Activated CD8-positive, alpha-beta memory T cell treated with anti-CD3 and anti-CD28 coated beads for 1 hour (primary cell): ENCODE measurements around the gene NKD2.

Experiments used
- DNase-seq, 2 donors: peaks; one replicate each; pipeline ENCODE4 v3.0.0-alpha.2; 2020; ENCODE audit warnings: low read depth in 1 of 2; ENCODE audit errors: extremely low read depth in 1 of 2

The NKD2 gene

DNA sequence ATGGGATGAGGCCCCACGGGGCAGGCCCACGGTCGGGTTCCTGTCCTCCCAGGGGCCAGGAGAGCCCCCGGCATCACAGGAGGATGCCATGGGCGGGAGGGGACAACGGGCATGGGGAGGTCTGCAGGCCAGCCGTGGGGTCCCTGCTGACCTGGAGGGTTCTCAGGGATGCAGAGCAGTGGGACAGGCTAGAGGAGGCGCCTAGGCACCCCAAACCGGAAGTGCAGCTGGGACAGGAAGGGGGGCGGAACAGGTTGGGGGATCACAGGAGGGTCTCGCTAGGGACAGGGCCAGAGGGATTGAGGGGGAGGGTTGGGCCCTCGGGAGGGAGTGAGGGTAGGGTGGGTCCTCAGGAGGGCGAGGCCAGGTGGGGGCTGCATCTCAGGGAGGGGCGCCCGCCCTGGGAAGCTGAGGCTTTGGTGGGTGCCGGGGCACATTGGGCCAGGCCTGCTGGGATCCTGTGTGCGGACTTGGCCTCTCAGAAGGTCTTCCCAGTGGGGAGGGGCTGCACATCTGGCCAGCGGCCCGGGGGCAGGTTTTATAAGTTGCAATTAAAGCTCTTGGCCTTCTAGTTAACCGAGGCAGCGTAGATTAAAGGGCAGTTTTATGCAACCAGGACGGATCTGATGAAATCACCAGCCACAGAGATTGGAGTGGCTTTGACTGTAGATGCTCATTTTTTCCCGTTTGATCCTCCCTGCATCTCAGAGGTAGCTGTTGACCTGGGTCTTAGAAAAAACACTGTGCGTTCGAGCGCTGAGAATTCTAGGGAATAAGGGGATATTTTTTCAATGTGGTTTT lies 20.1 kb downstream of the NKD2 start:
- no peak for DNase-seq

DNA sequence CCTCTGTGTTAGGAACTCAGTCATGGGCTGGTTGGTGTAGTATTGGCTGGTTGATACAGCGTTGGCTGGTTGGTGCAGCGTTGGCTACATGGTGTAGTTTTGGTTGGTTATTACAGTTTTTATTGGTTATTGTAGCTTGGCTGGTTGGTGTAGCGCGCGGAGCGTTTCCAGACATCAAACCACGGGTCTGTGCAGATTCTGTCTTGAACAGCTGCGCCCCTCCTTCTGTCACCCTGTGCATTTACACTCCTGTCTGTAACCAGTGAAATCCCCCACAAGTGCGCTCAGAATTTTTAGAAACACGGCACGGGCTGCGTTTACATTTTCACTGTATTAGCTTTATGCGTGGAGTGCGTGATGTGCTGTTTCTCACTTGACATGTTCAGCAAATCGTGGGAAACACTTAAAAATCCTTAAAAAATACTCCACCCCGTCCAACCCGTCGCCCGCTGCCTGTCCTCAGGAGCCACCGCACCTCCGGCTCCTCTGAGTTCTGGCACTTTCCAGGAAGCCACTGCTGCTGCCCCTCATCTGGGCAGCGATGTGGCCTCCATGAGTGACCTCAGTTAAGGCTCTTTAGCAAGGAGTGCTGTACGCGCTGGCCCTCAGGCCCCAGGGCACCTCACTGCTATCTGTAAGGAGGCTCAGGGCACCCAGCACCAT lies 20.8 kb downstream of the NKD2 start:
- no peak for DNase-seq

DNA sequence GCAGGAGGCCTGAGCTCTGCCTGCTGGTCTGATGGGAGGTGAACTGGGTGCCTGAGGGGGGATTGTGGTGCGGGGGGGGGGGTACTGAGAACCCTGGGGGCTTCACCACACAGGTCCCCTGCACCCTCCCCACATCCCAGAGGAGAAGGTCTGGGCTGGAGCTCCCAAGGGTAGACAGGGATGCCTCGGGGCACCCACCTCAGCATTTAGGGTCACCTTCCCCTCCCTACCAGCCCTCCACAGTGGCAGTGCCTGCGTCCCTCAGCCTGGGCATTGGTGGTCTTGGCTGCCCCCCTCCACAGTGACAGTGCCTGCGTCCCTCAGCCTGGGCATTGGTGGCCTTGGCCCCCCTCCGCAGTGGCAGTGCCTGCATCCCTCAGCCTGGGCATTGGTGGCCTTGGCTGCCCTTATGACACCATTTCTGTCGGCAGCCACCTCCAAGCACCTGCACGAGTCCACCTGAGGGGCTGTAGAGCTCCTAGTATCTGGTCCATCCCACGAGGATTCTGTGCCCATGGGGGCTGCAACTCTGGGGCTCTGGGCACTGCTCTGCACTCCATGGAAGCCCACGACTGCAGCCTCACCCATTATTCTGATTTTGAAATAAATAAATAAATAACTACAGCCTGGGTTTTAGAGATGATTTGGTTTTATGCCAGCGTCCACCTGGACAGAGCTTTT lies 21.5 kb downstream of the NKD2 start:
- no peak for DNase-seq

DNA sequence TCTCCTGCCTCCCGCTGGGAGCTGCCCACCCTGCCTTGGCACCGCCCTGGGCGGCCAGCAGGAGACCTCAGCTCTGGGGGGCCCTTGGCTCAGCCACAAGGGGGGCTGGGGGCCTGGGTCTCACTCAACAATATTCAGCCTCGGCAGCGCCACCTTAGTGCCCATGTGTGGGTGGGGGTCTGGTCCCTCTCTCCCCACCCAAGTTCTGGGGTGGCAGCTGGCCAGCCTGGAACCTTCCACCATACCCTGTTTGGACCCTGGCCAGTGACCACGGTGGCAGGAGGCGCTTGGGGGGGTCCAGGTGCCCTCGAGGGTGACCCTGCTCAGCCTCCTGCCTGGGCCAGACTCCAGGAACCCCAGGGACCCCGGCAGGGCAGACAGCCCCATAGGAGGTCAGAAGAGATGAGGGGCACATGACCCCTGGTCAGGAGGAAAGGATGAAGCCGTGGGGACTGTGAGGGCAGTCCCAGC lies 22.2 kb downstream of the NKD2 start:
- DNase-seq: no peak

DNA sequence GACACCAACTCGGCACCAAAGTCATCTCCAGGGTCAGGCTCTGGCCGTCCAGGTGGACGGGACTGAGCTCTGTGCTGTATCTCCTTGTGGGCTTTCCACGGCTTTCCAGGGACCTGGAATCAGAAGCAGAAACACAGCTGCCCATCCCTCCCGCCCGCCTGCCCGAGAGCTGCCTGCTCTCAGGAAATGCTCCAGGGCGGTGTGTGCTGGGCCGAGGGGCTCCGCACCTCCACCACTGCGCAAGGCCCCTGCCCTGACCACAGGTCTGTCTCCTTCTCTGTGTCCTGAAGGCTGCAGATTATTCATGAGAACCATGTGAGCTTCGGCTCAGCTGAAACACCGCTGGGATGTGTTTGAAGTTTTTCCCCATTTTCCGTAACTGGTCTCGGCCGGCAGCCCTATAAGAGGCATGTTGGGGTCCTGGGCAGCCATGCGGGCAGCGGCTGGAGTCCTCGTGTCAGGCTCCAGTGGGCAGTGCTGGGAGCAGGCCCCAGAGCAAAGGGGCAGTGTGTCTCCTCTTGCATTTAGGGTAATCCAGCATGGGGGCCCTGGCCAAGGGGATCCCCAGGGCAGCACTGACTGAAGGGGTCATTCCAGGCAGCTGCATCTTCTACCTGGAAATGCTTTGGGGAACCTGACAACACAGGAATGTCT lies 22.8 kb downstream of the NKD2 start:
- DNase-seq: no peak

DNA sequence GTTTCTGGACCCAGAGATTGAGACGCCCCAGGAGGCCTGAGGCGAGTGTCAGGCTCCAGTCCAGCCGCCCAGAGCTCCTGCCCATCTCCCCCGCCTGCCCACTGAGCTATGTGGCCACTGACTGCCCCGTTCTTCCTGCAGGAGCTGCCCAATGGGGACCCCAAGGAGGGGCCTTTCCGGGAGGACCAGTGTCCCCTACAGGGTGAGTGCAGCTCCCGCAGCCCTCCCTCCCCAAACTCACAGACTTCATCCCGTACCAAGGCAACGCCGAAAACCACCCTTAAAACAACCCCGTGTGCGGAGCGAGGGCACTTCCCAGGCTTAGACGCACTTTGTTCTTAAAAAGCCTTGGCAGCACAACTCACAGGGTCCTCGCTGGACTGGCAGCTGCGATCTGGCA lies 23.4 kb downstream of the NKD2 start:
- DNase-seq: no peak

DNA sequence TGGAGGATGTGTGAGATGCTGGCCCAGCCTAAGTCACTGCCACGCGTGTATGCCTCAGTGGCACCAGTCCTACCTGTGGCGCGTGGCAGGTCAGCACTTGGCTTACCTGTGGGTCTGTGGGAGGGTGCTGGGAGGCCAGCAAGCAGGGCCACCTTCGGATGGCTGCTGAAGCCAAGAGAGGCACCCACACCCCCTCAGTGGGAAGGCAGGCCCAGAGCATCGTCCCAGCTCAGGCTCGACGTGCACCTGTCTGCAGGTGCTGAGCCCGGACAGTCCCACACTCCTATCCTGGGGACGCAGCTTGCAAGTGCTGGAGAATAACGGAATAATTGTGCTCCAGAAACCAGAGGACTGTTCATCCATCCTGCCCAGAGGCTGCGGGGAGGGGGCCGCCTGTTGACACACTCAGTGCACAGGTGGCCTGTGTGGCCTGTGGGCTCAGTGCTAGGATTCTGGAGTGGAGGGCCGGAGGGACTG lies 24.0 kb downstream of the NKD2 start:
- DNase-seq: no peak

DNA sequence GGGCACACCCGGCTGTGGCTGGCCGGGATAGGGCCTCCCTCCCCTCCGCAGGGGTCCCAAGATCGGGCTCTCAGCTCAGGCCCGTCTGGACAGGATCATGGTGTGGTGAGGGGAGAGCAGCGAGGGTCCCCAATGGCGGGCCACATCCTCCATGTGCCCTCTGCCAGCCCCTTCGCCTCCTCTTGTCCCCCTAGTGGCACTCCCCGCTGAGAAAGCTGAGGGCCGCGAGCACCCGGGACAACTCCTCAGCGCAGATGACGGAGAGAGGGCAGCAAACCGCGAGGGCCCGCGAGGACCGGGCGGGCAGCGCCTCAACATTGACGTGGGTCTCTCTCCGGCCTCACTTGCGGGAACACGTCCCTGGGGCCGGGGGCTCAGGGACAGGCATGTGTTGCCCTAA lies 24.6 kb downstream of the NKD2 start:
- DNase-seq: no peak

DNA sequence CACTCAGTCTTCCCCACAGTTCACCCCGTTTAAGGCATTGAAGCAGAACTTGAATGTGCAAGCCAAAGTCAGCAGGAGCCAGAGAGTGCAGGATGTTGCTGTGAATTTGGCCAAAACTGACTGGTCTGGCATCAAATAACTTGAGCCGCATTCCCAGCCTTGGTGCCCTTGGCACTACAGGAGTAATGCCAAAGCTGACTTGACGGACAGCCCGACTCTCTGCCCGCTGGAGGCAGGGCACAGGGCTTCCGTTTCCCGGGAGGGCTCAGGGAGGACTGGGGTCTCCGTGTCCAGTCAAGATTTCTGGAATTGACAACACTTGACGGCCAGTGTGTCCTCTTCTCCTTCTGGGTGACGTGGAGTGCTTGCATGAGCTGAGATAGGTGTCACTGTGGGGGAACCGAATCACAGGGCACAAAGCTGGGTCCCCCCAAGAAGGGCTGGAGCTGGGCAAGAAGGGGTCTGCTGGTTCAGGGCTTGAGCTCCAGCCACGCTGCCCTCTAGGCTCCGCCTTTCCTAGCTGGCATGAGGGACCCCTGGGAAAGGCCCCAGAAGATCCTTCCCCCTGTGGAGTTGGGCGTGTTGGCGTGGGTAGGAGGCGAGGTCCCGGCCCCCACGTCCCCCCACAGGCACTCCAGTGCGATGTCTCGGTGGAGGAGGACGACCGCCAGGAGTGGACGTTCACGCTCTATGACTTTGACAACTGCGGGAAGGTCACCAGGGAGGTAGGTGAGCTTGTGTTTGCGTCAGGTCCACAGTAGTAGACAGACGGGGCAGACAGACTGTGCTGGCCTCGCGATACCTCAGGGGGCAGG lies 25.2 kb downstream of the NKD2 start:
- no peak for DNase-seq

DNA sequence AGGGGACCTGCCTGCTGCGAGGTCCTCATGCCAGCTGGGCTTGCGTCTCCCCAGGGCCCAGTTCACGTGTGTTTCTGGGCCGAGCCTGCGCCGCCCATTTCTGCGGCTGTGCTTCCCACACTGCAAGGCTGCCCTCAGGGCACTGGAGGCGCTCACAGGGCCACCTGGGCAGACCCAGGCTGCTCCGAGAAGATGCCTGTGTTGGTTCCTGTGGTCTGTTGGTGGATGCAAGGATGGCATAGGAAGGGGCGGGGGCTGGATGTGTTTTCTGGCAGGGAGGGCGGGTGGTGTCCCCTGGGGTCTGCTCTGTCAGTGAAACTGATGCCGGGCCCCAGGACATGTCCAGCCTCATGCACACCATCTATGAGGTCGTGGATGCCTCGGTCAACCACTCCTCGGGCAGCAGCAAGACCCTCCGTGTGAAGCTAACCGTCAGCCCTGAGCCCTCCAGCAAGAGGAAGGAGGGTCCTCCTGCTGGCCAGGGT lies 25.9 kb downstream of the NKD2 start:
- DNase-seq: no peak

DNA sequence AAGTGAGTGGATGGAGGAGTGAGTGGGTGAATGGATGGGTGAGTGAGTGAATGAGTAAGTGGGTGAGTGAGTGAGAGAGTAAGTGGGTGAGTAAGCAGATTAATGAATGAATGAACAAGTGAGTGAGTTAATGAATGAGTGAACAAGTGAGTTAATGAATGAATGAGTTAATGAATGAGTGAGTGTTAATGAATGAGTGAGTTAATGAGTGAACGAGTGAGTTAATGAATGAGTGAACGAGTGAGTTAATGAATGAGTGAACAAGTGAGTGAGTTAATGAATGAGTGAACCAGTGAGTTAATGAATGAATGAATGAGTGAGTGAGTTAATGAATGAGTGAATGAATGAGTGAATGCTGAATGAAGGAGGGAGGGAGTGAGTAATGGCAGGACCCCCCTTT lies 26.4 kb downstream of the NKD2 start:
- DNase-seq: no peak

DNA sequence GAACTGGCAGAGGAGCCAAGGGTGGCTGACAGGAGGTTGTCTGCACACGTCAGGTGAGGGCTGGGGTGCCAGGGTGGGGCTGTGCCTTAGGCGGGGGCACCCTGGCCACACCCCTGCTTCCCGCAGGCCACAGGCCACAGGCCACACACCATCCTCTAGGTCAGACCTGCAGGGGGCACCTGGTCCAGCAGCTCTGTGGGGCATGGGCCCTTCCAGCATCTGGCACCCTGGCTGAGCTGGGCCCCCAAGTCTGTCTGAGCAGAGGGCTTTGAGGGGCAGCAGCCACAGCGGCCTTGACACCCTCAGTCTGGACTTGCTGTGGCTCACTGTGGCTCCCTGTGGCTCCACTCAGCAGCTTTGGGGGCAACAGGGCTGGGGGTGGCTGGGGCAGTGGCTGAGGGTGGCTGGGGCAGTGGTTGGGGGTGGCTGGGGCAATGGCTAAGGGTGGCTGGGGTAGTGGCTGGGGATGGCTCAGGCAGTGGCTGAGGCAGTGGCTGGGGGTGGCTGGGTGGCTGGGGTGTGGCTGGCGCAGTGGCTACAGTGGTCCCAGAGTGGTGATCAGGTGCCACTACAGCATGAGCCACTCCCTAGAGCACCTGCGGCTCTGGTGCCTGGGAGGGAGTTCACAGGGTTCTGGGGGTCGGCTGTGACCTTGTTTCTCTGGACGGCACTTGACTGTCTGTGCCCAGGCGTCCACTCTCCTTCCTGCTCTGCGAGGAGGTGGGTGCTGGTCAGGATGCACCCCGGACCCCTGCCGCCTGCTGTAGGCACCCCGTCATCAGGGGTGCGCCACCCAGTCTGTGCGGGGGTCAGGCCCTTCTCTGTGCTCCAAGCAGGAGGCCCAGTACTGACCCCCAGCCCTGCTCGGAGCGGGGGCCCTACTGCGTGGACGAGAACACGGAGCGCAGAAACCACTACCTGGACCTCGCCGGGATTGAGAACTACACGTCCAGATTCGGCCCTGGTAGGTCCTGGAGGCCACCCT lies 27.1 kb downstream of the NKD2 start:
- DNase-seq: no peak

DNA sequence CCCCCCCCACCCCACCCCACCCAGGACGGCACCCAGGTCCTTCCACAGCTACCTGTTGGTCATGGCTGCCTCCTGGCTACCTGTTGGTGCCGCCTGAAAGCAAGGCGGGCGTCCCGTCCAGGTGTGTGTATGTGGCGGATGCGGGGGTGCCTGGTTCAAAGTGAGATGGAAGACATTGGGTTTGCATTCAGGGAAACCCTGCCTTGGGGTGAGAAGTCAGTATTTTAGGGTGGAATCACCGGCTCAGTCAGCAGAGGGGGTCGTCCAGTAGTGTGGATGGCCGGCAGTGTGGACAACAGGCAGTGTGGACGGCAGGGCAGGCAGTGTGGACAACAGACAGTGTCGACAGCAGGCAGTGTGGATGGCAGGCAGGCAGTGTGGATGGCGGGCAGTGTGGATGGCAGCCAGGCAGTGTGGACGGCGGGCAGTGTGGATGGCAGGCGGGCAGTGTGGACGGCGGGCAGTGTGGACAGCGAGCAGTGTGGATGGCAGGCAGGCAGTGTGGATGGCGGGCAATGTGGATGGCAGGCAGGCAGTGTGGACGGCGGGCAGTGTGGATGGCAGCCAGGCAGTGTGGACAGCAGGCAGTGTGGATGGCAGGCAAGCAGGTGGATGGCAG lies 28.0 kb downstream of the NKD2 start:
- DNase-seq: no peak

DNA sequence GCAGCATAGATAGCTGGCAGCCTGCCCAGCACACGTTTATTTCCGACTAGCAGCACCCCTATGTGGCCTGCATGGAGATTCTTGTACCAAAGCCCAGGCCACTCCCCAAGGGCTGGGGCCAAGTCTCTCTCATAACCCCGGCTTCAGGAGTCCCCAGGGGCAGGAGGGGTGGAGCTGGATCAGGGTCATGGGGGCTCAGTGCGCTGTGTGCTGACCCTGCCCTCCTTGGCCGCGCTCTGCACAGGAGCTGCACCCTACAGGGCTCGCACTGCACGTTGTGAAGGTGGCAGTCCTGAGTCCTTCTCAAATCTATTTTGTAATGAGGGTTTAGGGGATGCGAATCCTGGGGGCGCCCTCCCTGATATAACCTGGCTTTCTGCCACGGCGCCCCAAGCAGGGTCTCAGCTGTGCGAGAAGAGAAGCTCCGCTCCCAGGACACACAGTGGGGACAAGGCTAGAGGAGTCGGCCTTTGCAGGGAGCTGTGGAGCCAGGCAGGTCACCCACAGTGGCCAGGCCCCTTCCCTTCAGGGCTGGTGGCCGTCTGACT lies 28.6 kb downstream of the NKD2 start:
- DNase-seq: no peak

DNA sequence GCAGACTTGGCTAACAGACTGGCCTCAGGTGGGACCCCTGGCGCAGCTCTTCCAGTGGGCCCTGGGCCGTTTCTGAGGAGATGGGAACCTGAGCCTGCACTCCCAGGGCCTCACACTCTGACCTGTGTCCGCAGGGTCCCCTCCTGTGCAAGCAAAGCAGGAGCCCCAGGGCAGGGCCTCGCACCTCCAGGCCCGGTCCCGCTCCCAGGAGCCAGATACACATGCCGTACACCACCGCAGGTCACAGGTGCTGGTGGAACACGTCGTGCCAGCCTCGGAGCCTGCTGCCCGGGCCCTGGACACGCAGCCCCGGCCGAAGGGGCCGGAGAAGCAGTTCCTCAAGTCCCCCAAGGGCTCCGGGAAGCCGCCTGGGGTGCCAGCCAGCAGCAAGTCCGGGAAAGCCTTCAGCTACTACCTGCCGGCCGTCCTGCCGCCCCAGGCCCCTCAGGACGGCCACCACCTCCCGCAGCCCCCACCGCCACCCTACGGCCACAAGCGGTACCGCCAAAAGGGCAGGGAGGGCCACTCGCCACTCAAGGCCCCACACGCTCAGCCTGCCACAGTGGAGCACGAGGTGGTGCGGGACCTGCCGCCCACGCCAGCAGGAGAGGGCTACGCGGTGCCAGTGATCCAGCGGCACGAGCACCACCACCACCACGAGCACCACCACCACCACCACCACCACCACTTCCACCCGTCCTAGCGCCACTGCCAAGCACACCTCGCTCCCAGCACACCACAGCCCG lies 29.2 kb downstream of the NKD2 start:
- no peak for DNase-seq

DNA sequence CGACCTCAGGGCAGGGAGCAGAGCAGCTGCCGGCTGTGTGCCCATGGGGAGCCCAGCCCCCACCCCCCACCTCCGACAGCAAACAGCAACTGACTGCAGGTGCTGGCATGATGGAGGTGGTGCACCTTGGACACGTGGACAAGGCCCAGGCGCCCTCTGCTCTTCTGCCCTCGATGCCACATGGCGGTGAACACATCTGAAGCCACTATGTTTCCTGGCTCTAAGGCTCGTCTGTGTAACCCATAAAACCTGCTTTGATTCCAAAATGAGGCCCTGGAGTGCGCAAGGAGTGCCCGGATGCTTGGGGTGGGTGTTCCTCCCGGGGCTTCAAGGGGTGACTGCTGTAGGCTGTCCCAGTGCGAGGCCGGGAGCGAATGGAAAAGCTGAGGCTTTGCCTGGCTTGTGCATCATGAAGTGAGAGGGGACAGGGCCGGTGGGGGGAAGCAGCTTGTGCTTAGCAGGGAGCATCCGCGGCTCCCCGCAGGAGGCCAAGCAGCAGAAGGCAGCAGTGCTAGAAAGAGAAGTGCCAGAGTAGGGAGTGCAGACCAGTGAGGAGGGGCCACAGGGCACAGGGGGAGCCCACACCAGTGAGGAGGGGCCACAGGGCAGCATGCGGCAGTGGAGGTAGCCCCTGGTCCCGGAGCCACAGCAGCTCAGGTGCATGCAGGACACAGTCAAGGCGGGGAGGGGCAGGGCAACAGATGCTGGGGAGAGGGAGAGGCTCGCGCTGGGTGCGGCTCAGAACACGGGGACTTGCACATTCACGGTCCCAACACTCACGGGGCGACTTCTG lies 30.0 kb downstream of the NKD2 start:
- no peak for DNase-seq

DNA sequence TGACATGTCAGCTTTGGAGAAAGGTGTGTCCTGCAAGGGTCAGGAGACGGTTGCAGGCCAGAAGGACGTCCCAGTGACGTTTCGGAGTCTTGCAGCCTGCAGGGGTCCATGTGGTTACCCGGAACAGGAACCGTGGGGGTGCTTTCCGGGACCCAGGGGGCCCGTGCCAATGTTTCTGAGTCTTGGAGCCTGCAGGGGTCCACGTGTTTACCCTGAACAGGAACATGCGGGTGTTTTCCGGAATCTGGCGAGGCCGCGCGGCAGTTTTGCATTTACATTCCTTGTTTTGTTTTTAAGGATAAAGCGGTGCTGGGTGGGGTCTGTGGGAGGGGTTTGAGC lies 30.6 kb downstream of the NKD2 start:
- no peak for DNase-seq
